Upper lobe of left lung (tissue), 6 donors: Measurements from ENCODE around the gene ITPR1. TPM values are rescaled to one million over a fixed set of nuclear protein-coding genes. Genes with fewer than 3 reads are reported as not detected.

Experiments used
- ATAC-seq, 2 donors: fragments of 200-7000 bp; cut with Tn5 transposase; one replicate each; pipeline ENCODE4 v1.9.1; 2022; ENCODE audit warnings: mild to moderate bottlenecking in 2 of 2, moderate library complexity in 2 of 2; ENCODE audit not compliant: low FRiP score in 2 of 2
- DNase-seq, 2 donors: peaks; one replicate each; pipeline ENCODE4 v3.0.0-alpha.2; 2019 to 2020
- H3K27ac ChIP-seq, 4 donors: fragments of 200-600 bp; sonication (generic); one replicate each; pipeline ENCODE4 v1.5.1; 2016 to 2019
- H3K27me3 ChIP-seq, 4 donors: fragments of 200-600 bp; sonication (generic); one replicate each; pipeline ENCODE4 v1.5.1; 2017 to 2019
- H3K36me3 ChIP-seq, 4 donors: fragments of 200-600 bp; sonication (generic); one replicate each; pipeline ENCODE4 v1.5.1; 2016 to 2019
- H3K4me1 ChIP-seq, 4 donors: fragments of 200-600 bp; sonication (generic); one replicate each; pipeline ENCODE4 v1.5.1; 2018 to 2019
- H3K4me3 ChIP-seq, 4 donors: fragments of 200-600 bp; sonication (generic); one replicate each; pipeline ENCODE4 v1.5.1; 2017 to 2019; ENCODE audit warnings: mild to moderate bottlenecking in 2 of 4, moderate library complexity in 1 of 4
- H3K9me3 ChIP-seq, 4 donors: fragments of 200-600 bp; sonication (generic); one replicate each; pipeline ENCODE4 v1.5.1; 2018 to 2019
- CTCF ChIP-seq, 6 experiments: fragments of 450-650 bp in 4 of 6; fragments of 200-600 bp in 2 of 6; sonication (generic) in 2 of 6; IDR thresholded peaks; one replicate each; pipeline ENCODE4 v1.5.1; 2016 to 2019; ENCODE audit warnings: antibody characterized with exemption in 6 of 6
- EP300 ChIP-seq, 4 donors: sonication (generic); formaldehyde crosslinking; IDR thresholded peaks; one replicate each; pipeline ENCODE4 v1.5.1; 2017; ENCODE audit warnings: antibody characterized with exemption in 4 of 4, control low read depth in 2 of 4
- POLR2A ChIP-seq, 4 donors: fragments of 450-650 bp; IDR thresholded peaks; one replicate each; pipeline ENCODE4 v1.5.1; 2016 to 2017; ENCODE audit warnings: antibody characterized with exemption in 4 of 4, mild to moderate bottlenecking in 2 of 4
- POLR2AphosphoS5 ChIP-seq, 2 donors: sonication (generic); formaldehyde crosslinking; IDR thresholded peaks; one replicate each; pipeline ENCODE4 v1.5.1; 2017; ENCODE audit warnings: antibody characterized with exemption in 2 of 2
- whole genome bisulfite sequencing, 2 donors: methylation state at CpG; one replicate each; pipeline ENCODE4 v1.1.5; 2017 to 2018; 5-methylcytosine and 5-hydroxymethylcytosine counted together
- total RNA-seq, 6 donors: library from RNA; depleted of rRNA in 4 of 6; stranded (reverse); fragments of >200 nt in 4 of 6; gene quantifications; one replicate each; pipeline versions ENCODE4 v1.1.0 to v1.2.1, GENCODE V29; 2016 to 2021
- donor health status: DM: no; HTN: no; CAD: no; lungs with moderate emphysema.
- donor health status: DM: no; HTN: yes; CAD: no; lungs with severe emphysema.

ITPR1 gene
- total RNA-seq, 6 donors from 2014 or later: 55.5 to 136 (median 66.2) TPM

- Histone ChIP-seq H3K36me3 (no peaks in the 10 kb centered on the region), H3K27me3 (no peaks in the 10 kb centered on the region), H3K9me3 (no peaks in the 10 kb centered on the region), H3K4me1 (peaks cover 3 to 24% (median 19%) of the 10 kb centered on the region in 4 donors), H3K27ac (peak overlapping the region in 1 of 4 donors; percentile 5), H3K4me3 (no peak overlapping the region)
- DNase-seq: no peak
- ATAC-seq: no peak
- TF ChIP-seq POLR2A (IDR thresholded peaks at IDR 0.05) (no peak), CTCF (IDR thresholded peaks at IDR 0.05) (no peak), EP300 (IDR thresholded peaks at IDR 0.05) (no peak), POLR2AphosphoS5 (IDR thresholded peaks at IDR 0.05) (no peak)
- 65 to 70% methylated on average over 9 of the region's 9 CpGs for WGBS, 2 donors
Observed at GRCh38 chr3:4546346-4547178, 53.4 kb downstream of the ITPR1 start.

GRCh38 chr3:4547799-4548198 is 54.7 kb downstream of the ITPR1 start:
- Histone ChIP-seq H3K27me3 (no peaks in the 10 kb centered on the region), H3K9me3 (no peaks in the 10 kb centered on the region), H3K4me3 (no peak overlapping the region), H3K36me3 (no peaks in the 10 kb centered on the region), H3K27ac (peak overlapping the region in 2 of 4 donors; percentile 2 to 5), H3K4me1 (peaks cover 3 to 24% (median 19%) of the 10 kb centered on the region in 4 donors)
- DNase-seq (no peak), ATAC-seq (peak in 1 of 2 donors; percentile 8)
- WGBS, 2 donors: 63 to 67% methylated on average over 4 of the region's 4 CpGs
- TF ChIP-seq POLR2AphosphoS5 (IDR thresholded peaks at IDR 0.05): no peak
- no peak for TF ChIP-seq CTCF (IDR thresholded peaks at IDR 0.05)
- no peak for TF ChIP-seq EP300 (IDR thresholded peaks at IDR 0.05)
- no peak for TF ChIP-seq POLR2A (IDR thresholded peaks at IDR 0.05)

GRCh38 chr3:4548356-4548755 is 55.2 kb downstream of the ITPR1 start:
- H3K27ac ChIP-seq: peak overlapping the region in 2 of 4 donors; percentile 14 to 24
- H3K4me3 ChIP-seq: no peak overlapping the region
- TF ChIP-seq CTCF (IDR thresholded peaks at IDR 0.05): no peak
- TF ChIP-seq POLR2AphosphoS5 (IDR thresholded peaks at IDR 0.05): no peak
- no peak for TF ChIP-seq EP300 (IDR thresholded peaks at IDR 0.05)
- TF ChIP-seq POLR2A (IDR thresholded peaks at IDR 0.05): no peak
- H3K4me1 ChIP-seq: peaks cover 3 to 24% (median 19%) of the 10 kb centered on the region in 4 donors
- no peak for DNase-seq
- H3K36me3 ChIP-seq: no peaks in the 10 kb centered on the region
- no peaks in the 10 kb centered on the region for H3K9me3 ChIP-seq
- 52 to 59% methylated on average over 4 of the region's 4 CpGs for WGBS, 2 donors
- ATAC-seq: no peak
- no peaks in the 10 kb centered on the region for H3K27me3 ChIP-seq

GRCh38 chr3:4548780-4549179 is 55.6 kb downstream of the ITPR1 start:
- Histone ChIP-seq H3K27ac (peak overlapping the region in 2 of 4 donors; percentile 24 to 53), H3K9me3 (no peaks in the 10 kb centered on the region), H3K4me1 (peaks cover 3 to 24% (median 19%) of the 10 kb centered on the region in 4 donors), H3K4me3 (no peak overlapping the region), H3K27me3 (no peaks in the 10 kb centered on the region), H3K36me3 (no peaks in the 10 kb centered on the region)
- peak in 1 of 2 donors; percentile 49 for ATAC-seq
- TF ChIP-seq EP300 (IDR thresholded peaks at IDR 0.05): no peak
- TF ChIP-seq POLR2A (IDR thresholded peaks at IDR 0.05): no peak
- TF ChIP-seq POLR2AphosphoS5 (IDR thresholded peaks at IDR 0.05): no peak
- no peak for TF ChIP-seq CTCF (IDR thresholded peaks at IDR 0.05)
- peak in 1 of 2 donors; percentile 36 for DNase-seq
- WGBS, 2 donors: 50 to 58% methylated on average over 2 of the region's 2 CpGs
